Measurements from ENCODE around the gene LRRIQ1. TPM values are rescaled to one million over a fixed set of nuclear protein-coding genes. Genes with fewer than 3 reads are reported as not detected.

The LRRIQ1 gene
- polyA plus RNA-seq, 1 donor from 2014 or later = 11.8 TPM

DNA sequence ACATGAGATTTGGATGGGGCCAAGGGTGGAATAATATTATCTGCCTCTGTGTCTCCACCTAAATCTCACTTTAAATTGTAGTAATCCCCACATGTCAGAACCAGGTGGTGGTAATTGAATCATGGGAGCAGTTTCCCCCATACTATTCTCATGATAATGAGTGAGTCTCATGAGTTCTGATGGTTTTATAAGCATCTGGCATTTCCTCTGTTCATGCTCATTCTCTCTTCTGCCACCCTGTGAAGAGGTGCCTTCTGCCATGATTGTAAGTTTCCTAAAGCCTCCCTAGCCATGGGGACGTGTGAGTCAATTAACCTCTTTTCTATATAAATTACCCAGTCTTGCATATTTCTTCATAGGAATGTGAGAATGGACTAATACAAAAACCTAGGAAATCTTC, 29.9 kb upstream of the LRRIQ1 start:
- H3K79me2 ChIP-seq (replicated peaks; ENCODE audit: insufficient read depth, low read length) = no peaks in the 10 kb centered on the region
- no peak overlapping the region for H3K4me3 ChIP-seq (ENCODE audit: low read length)
- no peaks in the 10 kb centered on the region for H3F3A ChIP-seq (ENCODE audit: insufficient read depth, low read length, poor library complexity, severe bottlenecking)
- no peaks in the 10 kb centered on the region for H4K20me1 ChIP-seq (ENCODE audit: insufficient read depth)
- no peaks in the 10 kb centered on the region for H3K36me3 ChIP-seq (ENCODE audit: insufficient read depth, low read length)
- no peak overlapping the region for H3K27ac ChIP-seq (ENCODE audit: low read length)
- H3K4me2 ChIP-seq (ENCODE audit: low read length) = no peak overlapping the region
- no peak overlapping the region for H2AFZ ChIP-seq (ENCODE audit: low read depth, low read length)
- H3K9ac ChIP-seq (ENCODE audit: low read length) = no peak overlapping the region
- TF ChIP-seq SMC3 (conservative IDR thresholded peaks at IDR 0.05; ENCODE audit: poor library complexity) (no peak), TAF1 (IDR thresholded peaks at IDR 0.05; ENCODE audit: low read depth) (no peak), EP300 (conservative IDR thresholded peaks at IDR 0.05; ENCODE audit: poor library complexity, severe bottlenecking) (no peak), EZH2 (IDR thresholded peaks at IDR 0.05; ENCODE audit: borderline replicate concordance, insufficient read depth, low read length, poor library complexity, severe bottlenecking) (no peak), MXI1 (conservative IDR thresholded peaks at IDR 0.05; ENCODE audit: poor library complexity, severe bottlenecking) (no peak), POLR2AphosphoS5 (IDR thresholded peaks at IDR 0.05) (no peak), RAD21 (conservative IDR thresholded peaks at IDR 0.05) (no peak)
- TF ChIP-seq, protein P1, sequence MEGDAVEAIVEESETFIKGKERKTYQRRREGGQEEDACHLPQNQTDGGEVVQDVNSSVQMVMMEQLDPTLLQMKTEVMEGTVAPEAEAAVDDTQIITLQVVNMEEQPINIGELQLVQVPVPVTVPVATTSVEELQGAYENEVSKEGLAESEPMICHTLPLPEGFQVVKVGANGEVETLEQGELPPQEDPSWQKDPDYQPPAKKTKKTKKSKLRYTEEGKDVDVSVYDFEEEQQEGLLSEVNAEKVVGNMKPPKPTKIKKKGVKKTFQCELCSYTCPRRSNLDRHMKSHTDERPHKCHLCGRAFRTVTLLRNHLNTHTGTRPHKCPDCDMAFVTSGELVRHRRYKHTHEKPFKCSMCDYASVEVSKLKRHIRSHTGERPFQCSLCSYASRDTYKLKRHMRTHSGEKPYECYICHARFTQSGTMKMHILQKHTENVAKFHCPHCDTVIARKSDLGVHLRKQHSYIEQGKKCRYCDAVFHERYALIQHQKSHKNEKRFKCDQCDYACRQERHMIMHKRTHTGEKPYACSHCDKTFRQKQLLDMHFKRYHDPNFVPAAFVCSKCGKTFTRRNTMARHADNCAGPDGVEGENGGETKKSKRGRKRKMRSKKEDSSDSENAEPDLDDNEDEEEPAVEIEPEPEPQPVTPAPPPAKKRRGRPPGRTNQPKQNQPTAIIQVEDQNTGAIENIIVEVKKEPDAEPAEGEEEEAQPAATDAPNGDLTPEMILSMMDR (IDR thresholded peaks at IDR 0.05; ENCODE audit: poor library complexity, severe bottlenecking) = no peak
- TF ChIP-seq, protein P2, sequence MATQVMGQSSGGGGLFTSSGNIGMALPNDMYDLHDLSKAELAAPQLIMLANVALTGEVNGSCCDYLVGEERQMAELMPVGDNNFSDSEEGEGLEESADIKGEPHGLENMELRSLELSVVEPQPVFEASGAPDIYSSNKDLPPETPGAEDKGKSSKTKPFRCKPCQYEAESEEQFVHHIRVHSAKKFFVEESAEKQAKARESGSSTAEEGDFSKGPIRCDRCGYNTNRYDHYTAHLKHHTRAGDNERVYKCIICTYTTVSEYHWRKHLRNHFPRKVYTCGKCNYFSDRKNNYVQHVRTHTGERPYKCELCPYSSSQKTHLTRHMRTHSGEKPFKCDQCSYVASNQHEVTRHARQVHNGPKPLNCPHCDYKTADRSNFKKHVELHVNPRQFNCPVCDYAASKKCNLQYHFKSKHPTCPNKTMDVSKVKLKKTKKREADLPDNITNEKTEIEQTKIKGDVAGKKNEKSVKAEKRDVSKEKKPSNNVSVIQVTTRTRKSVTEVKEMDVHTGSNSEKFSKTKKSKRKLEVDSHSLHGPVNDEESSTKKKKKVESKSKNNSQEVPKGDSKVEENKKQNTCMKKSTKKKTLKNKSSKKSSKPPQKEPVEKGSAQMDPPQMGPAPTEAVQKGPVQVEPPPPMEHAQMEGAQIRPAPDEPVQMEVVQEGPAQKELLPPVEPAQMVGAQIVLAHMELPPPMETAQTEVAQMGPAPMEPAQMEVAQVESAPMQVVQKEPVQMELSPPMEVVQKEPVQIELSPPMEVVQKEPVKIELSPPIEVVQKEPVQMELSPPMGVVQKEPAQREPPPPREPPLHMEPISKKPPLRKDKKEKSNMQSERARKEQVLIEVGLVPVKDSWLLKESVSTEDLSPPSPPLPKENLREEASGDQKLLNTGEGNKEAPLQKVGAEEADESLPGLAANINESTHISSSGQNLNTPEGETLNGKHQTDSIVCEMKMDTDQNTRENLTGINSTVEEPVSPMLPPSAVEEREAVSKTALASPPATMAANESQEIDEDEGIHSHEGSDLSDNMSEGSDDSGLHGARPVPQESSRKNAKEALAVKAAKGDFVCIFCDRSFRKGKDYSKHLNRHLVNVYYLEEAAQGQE (IDR thresholded peaks at IDR 0.05; ENCODE audit: borderline replicate concordance) = no peak
- H3K9me2 ChIP-seq (ENCODE audit: insufficient read depth, low read length) = no peaks in the 10 kb centered on the region
- H3K27me3 ChIP-seq (ENCODE audit: insufficient read depth, low read depth, low read length) = no peaks in the 10 kb centered on the region
- H3K9me3 ChIP-seq (ENCODE audit: low read length) = no peaks in the 10 kb centered on the region

DNA sequence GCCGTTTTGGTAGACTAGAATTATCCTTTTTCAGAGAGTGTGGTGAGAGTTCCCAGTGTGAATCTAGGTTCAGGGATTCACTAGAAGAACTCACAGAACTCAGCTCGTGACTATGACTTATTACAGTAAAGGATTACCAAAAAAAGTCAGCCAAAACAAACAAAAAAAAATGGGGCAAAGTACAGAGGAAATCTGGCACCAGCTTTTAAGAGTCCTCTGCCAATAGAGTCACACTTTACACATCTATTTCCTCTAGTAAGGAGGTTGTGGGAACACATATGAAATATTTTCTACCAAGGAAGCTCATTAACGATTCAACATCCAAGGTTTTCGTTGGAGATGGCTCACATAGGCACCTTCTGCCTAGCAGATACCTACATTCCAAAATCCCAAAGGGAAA, 28.3 kb upstream of the LRRIQ1 start:
- H3K4me3 ChIP-seq (ENCODE audit: low read length) = no peak overlapping the region

More for the DNA sequence above, 28.3 kb upstream of the LRRIQ1 start:
- H4K20me1 ChIP-seq (ENCODE audit: insufficient read depth) = no peaks in the 10 kb centered on the region
- H3F3A ChIP-seq (ENCODE audit: insufficient read depth, low read length, poor library complexity, severe bottlenecking) = no peaks in the 10 kb centered on the region
- no peaks in the 10 kb centered on the region for H3K9me3 ChIP-seq (ENCODE audit: low read length)
- no peaks in the 10 kb centered on the region for H3K36me3 ChIP-seq (ENCODE audit: insufficient read depth, low read length)
- no peaks in the 10 kb centered on the region for H3K79me2 ChIP-seq (replicated peaks; ENCODE audit: insufficient read depth, low read length)
- H3K27me3 ChIP-seq (ENCODE audit: insufficient read depth, low read depth, low read length) = no peaks in the 10 kb centered on the region
- TF ChIP-seq SMC3 (conservative IDR thresholded peaks at IDR 0.05; ENCODE audit: poor library complexity) (no peak), TAF1 (IDR thresholded peaks at IDR 0.05; ENCODE audit: low read depth) (no peak), MXI1 (conservative IDR thresholded peaks at IDR 0.05; ENCODE audit: poor library complexity, severe bottlenecking) (no peak), RAD21 (conservative IDR thresholded peaks at IDR 0.05) (no peak), EZH2 (IDR thresholded peaks at IDR 0.05; ENCODE audit: borderline replicate concordance, insufficient read depth, low read length, poor library complexity, severe bottlenecking) (no peak), EP300 (conservative IDR thresholded peaks at IDR 0.05; ENCODE audit: poor library complexity, severe bottlenecking) (no peak), POLR2AphosphoS5 (IDR thresholded peaks at IDR 0.05) (no peak)
- TF ChIP-seq, protein P2 (IDR thresholded peaks at IDR 0.05; ENCODE audit: borderline replicate concordance) = no peak
- TF ChIP-seq, protein P1 (IDR thresholded peaks at IDR 0.05; ENCODE audit: poor library complexity, severe bottlenecking) = no peak
- no peak overlapping the region for H3K9ac ChIP-seq (ENCODE audit: low read length)
- H3K4me2 ChIP-seq (ENCODE audit: low read length) = no peak overlapping the region
- H3K9me2 ChIP-seq (ENCODE audit: insufficient read depth, low read length) = no peaks in the 10 kb centered on the region
- no peak overlapping the region for H2AFZ ChIP-seq (ENCODE audit: low read depth, low read length)
- H3K27ac ChIP-seq (ENCODE audit: low read length) = no peak overlapping the region
